Stimulated activated CD4-positive, alpha-beta T cell treated with anti-CD3 and anti-CD28 coated beads, Interleukin-12 subunit alpha, Interleukin-12 subunit beta, amount 100 ng/mL, for 48 hours (primary cell): ENCODE results near the gene SRMS.

Source experiments
- DNase-seq, 3 donors: peaks; one replicate each; pipeline ENCODE4 v3.0.0-alpha.2; 2020; ENCODE audit warnings: low read depth in 2 of 3, low spot score in 1 of 3

The SRMS gene

GRCh38 chr20:63553933-63554290 lies 6.4 kb upstream of the SRMS start, which contains the start of gene FNDC11:
Gene FNDC11 (plus strand): TSS chr20:63554159. CDS start chr20:63555664, 1,505 bp downstream.
- peak in 1 of 3 donors; percentile 26 for DNase-seq

DNA sequence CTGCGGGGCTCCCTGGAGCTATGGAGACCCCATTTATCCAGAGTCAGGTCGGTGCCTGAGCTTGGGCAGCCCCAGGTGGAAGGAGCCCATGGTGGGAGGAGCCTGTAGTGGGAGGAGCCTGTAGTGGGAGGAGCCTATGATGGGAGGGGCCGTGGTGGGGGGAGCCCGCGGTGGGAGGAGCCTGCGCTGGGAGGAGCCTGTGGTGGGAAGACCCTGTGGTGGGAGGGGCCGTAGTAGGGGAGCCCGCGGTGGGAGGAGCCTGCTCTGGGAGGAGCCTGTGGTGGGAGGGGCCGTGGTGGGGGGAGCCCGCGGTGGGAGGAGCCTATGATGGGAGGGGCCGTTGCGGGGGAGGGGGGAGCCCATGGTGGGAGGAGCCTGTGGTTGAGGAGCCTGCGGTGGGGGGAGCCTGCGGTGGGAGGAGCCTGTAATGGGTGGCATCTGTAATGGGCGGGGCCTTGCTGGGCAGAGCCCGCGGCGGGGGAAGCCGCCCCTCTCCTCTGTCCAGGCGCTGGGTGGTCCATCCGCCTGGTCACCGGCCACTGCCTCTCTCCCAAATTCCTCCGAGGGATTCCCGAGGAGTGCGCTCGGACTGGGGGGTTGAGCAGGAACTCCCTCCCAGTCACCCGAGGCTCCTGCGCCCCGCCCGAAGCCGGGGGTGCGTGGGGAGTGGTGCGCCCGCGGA lies 5.8 kb upstream of the SRMS start:
- peak; percentile 81 to 91 (median 89) for DNase-seq

GRCh38 chr20:63552481-63553249 lies 5.1 kb upstream of the SRMS start:
- no peak for DNase-seq

DNA sequence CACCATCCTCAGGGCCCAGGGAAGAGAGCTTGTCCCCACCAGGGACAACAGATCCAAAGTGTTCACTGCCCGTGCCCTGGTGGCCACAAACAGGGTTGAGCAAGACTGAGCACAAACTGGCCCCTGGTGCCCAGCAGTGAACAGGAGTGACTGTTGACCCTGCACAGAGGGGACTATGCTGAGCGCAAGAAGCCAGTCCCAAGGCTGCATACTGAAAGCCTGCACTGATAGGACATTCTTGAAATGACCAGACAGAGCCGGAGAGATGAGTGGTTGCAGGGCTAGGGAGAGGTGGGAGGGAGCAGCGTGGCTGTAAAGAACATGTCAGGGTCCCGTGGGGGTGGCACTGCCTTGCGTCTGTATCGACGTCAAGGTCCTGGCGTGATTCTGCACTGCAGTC lies 3.5 kb upstream of the SRMS start:
- DNase-seq, result no peak

GRCh38 chr20:63549679-63550282 lies 2.2 kb upstream of the SRMS start:
- DNase-seq, result no peak

DNA sequence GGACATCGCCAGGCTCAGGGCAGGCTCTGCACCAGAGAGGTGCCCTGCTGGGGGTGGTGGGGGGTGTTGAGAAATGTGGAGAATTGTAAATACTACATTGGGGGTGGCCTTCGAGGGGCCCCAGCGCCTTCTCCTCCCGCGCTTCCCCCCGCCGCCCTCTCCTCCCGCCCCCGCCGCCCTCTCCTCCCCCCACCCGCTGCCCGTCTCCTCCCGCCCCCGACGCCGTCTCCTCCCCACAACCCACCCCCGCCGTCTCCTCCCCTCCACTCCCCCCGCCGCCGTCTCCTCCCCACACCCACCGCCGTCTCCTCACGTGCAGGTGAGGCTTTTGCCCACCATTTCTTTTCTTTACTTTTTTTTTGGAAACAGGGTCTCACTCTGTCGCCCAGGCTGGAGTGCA lies 1.5 kb upstream of the SRMS start:
- DNase-seq, result no peak

GRCh38 chr20:63548542-63548941 lies 993 bp upstream of the SRMS start:
- DNase-seq, result no peak

GRCh38 chr20:63546956-63547724 lies 409 bp downstream of the SRMS start:
- no peak for DNase-seq

DNA sequence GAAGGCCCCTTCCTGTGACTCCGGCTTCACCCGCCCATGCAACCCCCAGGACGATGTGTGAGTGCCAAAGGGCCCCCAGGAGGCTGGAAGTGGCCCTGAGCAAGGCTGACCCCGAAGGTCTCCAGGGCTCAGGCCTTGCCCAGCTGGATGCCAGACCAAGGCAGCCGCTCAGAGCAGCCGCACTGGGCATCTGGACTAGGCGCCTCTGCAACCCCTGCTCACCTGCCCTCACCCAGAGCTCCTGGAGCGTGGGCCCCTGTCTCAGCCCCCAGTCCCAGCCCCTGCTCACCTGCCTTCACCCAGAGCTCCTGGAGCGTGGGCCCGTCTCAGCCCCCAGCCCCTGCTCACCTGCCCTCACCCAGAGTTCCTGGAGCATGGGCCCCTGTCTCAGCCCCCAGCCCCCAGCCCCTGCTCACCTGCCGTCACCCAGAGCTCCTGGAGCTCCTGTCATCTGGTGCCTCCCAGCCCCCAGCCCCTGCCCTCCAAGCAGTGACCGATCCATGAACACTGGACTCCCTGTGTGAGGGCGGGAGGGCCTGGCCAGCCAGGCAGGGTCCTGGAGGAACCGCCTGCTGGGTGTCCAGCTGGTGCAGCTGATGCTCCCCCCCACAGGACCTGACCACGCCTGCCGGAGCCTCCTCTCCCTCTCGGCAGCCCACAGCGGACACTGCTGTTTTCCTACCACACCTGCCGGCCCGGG lies 1.1 kb downstream of the SRMS start:
- DNase-seq, result no peak

GRCh38 chr20:63545814-63546213 lies 1.7 kb downstream of the SRMS start:
- no peak for DNase-seq

GRCh38 chr20:63544958-63545516 lies 2.5 kb downstream of the SRMS start:
- no peak for DNase-seq

GRCh38 chr20:63544241-63544957 lies 3.1 kb downstream of the SRMS start:
- no peak for DNase-seq

DNA sequence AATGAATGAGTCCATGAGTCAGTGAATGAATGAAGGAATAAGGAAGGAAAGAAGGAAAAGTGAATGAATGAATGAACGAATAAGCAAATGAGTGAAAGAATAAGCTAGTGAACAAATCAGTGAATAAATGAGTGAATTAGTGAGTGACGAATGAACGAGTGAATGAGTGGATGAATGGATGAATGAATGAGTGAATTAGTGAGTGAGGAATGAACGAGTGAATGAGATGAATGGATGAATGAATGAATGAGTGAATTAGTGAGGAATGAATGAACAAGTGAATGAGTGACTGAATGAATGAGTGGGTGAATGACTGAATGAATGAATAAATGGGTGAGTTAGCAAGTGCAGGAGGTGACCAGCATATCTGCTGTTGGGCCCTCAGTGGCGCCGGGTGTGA lies 3.8 kb downstream of the SRMS start:
- no peak for DNase-seq

GRCh38 chr20:63543131-63543530 lies 4.4 kb downstream of the SRMS start:
- DNase-seq, result no peak

DNA sequence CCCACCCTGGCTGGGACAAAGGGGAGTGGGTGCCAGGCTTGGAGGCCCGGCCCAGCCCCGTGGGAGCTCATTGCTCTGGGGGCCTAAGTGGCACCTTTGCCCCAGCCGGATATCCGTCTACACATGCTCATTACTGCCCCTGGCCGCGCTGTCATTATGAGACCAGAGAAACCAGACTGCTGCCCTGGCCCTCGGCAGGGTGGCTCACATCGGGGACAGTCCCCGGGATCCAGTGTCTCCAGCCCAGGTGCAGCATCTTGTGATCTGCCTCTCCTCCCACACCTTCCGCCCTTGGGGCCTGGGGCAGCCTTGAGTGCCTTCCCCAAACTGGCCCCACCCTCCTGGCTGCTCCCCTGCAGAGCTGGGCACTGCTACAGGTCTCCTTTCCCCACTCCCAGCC lies 4.9 kb downstream of the SRMS start:
- DNase-seq, result no peak

DNA sequence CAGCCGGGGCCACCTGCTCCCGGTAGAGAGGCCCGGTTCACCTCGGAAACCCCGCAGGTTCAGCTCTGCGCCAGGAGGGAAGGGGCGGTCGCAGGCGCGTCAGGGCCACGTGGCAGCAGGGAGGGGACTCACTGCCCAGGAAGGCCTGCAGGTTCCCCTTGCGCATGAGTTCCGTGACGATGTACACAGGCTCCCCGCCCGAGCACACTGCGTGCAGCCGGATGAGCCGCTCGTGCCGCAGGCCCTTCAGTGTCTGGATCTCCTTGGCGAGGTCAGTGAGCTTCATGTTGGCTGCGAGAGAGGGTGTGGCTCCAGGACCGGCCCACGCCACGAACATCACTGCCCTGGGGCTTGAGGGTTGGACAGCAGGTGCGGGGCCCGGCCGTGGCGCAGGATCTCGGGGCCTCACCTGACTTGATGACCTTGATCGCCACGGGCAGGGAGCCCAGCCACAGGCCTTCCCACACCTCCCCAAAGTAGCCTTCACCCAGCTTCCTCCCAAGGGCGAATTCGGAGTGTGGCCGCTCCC lies 5.5 kb downstream of the SRMS start:
- DNase-seq, result no peak

GRCh38 chr20:63541371-63541770 lies 6.2 kb downstream of the SRMS start:
- DNase-seq, result no peak

DNA sequence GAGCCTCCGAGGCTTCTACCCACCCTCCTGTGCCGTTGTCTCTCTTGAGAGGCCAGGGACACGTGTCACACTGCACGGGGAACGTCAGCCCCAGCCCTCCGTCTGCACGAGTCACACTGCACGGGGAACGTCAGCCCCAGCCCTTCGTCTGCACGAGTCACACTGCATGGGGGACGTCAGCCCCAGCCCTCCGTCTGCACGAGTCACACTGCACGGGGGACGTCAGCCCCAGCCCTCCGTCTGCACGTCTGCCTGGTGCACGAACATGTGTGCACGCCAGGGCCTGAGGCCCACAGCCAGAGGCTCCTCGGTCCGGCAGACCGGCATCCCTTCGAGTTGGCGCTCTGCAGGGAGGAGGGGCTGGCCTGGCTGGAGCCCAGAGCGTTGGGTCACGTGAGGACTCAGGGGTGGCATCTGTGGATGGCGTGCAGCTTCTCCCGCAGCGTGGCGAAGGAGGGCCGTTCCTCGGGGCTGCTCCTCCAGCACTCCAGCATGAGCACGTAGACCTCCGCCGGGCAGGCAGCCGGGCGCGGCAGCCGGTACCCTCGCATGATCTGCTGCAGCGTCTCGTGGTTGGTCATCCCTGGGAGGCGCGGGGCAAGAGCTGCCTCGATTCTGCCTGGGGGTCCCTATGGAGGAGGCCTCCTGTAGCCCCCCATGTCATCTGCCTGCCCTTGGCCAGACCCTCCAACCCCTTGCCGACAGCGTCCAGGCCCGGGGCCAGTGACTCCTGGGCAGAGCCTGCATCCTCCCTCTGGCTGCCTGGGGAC lies 6.9 kb downstream of the SRMS start:
- no peak for DNase-seq
